Loucy (cell line): ENCODE results near the gene NEO1.

Source experiments
- H2AFZ ChIP-seq: fragments of 200-600 bp; sonication (generic); 2 replicates; pipeline ENCODE4 v1.6.0; 2016; ENCODE audit warnings: antibody characterized with exemption, mild to moderate bottlenecking, low read length, moderate library complexity
- H3F3A ChIP-seq: fragments of 200-600 bp; 2 replicates; pipeline ENCODE4 v1.6.0; 2016; ENCODE audit warnings: antibody characterized with exemption, low read depth, mild to moderate bottlenecking
- H3K27me3 ChIP-seq: fragments of 200-600 bp; sonication (generic); 2 replicates; pipeline ENCODE4 v1.6.1; 2014; ENCODE audit warnings: low read length, mild to moderate bottlenecking; ENCODE audit not compliant: insufficient read depth, poor library complexity, severe bottlenecking
- H3K36me3 ChIP-seq: fragments of 200-600 bp; sonication (generic); 2 replicates; pipeline ENCODE4 v1.6.1; 2016; ENCODE audit warnings: low read length; ENCODE audit not compliant: insufficient read depth
- H3K4me1 ChIP-seq: fragments of 200-600 bp; sonication (generic); 2 replicates; pipeline ENCODE4 v1.5.1; 2014; ENCODE audit warnings: low read length, mild to moderate bottlenecking; ENCODE audit not compliant: insufficient read depth, poor library complexity, severe bottlenecking
- H3K4me2 ChIP-seq: fragments of 200-600 bp; sonication (generic); 2 replicates; pipeline ENCODE4 v1.6.0; 2014; ENCODE audit warnings: antibody characterized with exemption, low read length, low read depth, mild to moderate bottlenecking; ENCODE audit not compliant: poor library complexity, severe bottlenecking
- H3K4me3 ChIP-seq: fragments of 200-600 bp; sonication (generic); 2 replicates; pipeline ENCODE4 v1.5.1; 2014; ENCODE audit warnings: low read length, mild to moderate bottlenecking, mixed read lengths; ENCODE audit not compliant: poor library complexity, severe bottlenecking
- H3K79me2 ChIP-seq: fragments of 200-600 bp; sonication (generic); 2 replicates; pipeline ENCODE4 v1.6.1; 2014; ENCODE audit warnings: low read length; ENCODE audit not compliant: insufficient read depth
- H3K9ac ChIP-seq: fragments of 200-600 bp; sonication (generic); 2 replicates; pipeline ENCODE4 v1.6.0; 2014; ENCODE audit warnings: mild to moderate bottlenecking, low read depth, low read length, moderate library complexity; ENCODE audit not compliant: poor library complexity, severe bottlenecking
- H3K9me2 ChIP-seq: fragments of 200-600 bp; sonication (generic); replicated peaks from 2 replicates; pipeline ENCODE4 v1.6.1; 2016; ENCODE audit warnings: low read depth, low read length, mixed read lengths
- H3K9me3 ChIP-seq: fragments of 200-600 bp; sonication (generic); 2 replicates; pipeline ENCODE4 v1.6.1; 2014; ENCODE audit warnings: mild to moderate bottlenecking, antibody characterized with exemption, low read length, low read depth; ENCODE audit not compliant: insufficient read depth
- H4K20me1 ChIP-seq: fragments of 200-600 bp; sonication (generic); 2 replicates; pipeline ENCODE4 v1.6.0; 2014; ENCODE audit warnings: antibody characterized with exemption, low read length, mild to moderate bottlenecking; ENCODE audit not compliant: insufficient read depth, poor library complexity, severe bottlenecking
- CTCF ChIP-seq: fragments of 200-600 bp; sonication (generic); conservative IDR thresholded peaks from 2 replicates; pipeline ENCODE4 v1.5.1; 2014; ENCODE audit warnings: mild to moderate bottlenecking, antibody characterized with exemption, low read length
- EZH2phosphoT487 ChIP-seq: fragments of 200-600 bp; IDR thresholded peaks from 2 replicates; pipeline ENCODE4 v1.6.1; 2018; ENCODE audit warnings: antibody characterized with exemption, mild to moderate bottlenecking, moderate library complexity, borderline replicate concordance

The NEO1 gene

GRCh38 chr15:73331501-73331900 is 279.2 kb downstream of the NEO1 start:
- H3K27me3 ChIP-seq: no peaks in the 10 kb centered on the region
- H2AFZ ChIP-seq: no peak overlapping the region
- H3K9me3 ChIP-seq: no peaks in the 10 kb centered on the region
- H3K4me3 ChIP-seq: no peak overlapping the region
- no peaks in the 10 kb centered on the region for H3F3A ChIP-seq
- H4K20me1 ChIP-seq: no peaks in the 10 kb centered on the region
- H3K4me1 ChIP-seq: no peaks in the 10 kb centered on the region
- no peaks in the 10 kb centered on the region for H3K9me2 ChIP-seq
- H3K36me3 ChIP-seq: no peaks in the 10 kb centered on the region
- TF ChIP-seq CTCF: no peak
- no peak for TF ChIP-seq EZH2phosphoT487
- no peak overlapping the region for H3K4me2 ChIP-seq
- H3K9ac ChIP-seq: no peak overlapping the region
- no peaks in the 10 kb centered on the region for H3K79me2 ChIP-seq

GRCh38 chr15:73331991-73332925 is 280.0 kb downstream of the NEO1 start:
- no peak overlapping the region for H2AFZ ChIP-seq
- H3K79me2 ChIP-seq: no peaks in the 10 kb centered on the region
- no peak overlapping the region for H3K4me2 ChIP-seq
- no peaks in the 10 kb centered on the region for H3K9me2 ChIP-seq
- TF ChIP-seq CTCF (no peak), EZH2phosphoT487 (no peak)
- H4K20me1 ChIP-seq: no peaks in the 10 kb centered on the region
- H3K9me3 ChIP-seq: no peaks in the 10 kb centered on the region
- H3K9ac ChIP-seq: no peak overlapping the region
- H3K4me1 ChIP-seq: no peaks in the 10 kb centered on the region
- no peaks in the 10 kb centered on the region for H3K36me3 ChIP-seq
- no peak overlapping the region for H3K4me3 ChIP-seq
- H3K27me3 ChIP-seq: no peaks in the 10 kb centered on the region
- H3F3A ChIP-seq: no peaks in the 10 kb centered on the region

GRCh38 chr15:73333001-73333400 is 280.7 kb downstream of the NEO1 start:
- Histone ChIP-seq H3K36me3 (no peaks in the 10 kb centered on the region), H3K4me3 (no peak overlapping the region), H3K9ac (no peak overlapping the region), H4K20me1 (no peaks in the 10 kb centered on the region), H3K27me3 (no peaks in the 10 kb centered on the region), H3K9me3 (no peaks in the 10 kb centered on the region), H3K79me2 (no peaks in the 10 kb centered on the region), H3K9me2 (no peaks in the 10 kb centered on the region), H3K4me1 (no peaks in the 10 kb centered on the region), H3K4me2 (no peak overlapping the region), H3F3A (no peaks in the 10 kb centered on the region), H2AFZ (no peak overlapping the region)
- TF ChIP-seq EZH2phosphoT487: no peak
- no peak for TF ChIP-seq CTCF
